ENCODE measurements around the gene CCDC47.

- TF ChIP-seq, protein P1, sequence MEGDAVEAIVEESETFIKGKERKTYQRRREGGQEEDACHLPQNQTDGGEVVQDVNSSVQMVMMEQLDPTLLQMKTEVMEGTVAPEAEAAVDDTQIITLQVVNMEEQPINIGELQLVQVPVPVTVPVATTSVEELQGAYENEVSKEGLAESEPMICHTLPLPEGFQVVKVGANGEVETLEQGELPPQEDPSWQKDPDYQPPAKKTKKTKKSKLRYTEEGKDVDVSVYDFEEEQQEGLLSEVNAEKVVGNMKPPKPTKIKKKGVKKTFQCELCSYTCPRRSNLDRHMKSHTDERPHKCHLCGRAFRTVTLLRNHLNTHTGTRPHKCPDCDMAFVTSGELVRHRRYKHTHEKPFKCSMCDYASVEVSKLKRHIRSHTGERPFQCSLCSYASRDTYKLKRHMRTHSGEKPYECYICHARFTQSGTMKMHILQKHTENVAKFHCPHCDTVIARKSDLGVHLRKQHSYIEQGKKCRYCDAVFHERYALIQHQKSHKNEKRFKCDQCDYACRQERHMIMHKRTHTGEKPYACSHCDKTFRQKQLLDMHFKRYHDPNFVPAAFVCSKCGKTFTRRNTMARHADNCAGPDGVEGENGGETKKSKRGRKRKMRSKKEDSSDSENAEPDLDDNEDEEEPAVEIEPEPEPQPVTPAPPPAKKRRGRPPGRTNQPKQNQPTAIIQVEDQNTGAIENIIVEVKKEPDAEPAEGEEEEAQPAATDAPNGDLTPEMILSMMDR (IDR thresholded peaks at IDR 0.05; ENCODE audit: insufficient read depth, low read depth, low read length): no peak
- TF ChIP-seq EZH2 (IDR thresholded peaks at IDR 0.05; ENCODE audit: insufficient read depth, low read length): no peak
Observed at GRCh38 chr17:63775420-63775819, 2.0 kb upstream of the CCDC47 start.
